ENCODE data around the gene P3H3.
"Not testable (repeated sequence)": the region's sequence is repeated elsewhere in the genome, so short reads cannot be mapped to it uniquely, and the experiment has no call there.

The P3H3 gene

DNA sequence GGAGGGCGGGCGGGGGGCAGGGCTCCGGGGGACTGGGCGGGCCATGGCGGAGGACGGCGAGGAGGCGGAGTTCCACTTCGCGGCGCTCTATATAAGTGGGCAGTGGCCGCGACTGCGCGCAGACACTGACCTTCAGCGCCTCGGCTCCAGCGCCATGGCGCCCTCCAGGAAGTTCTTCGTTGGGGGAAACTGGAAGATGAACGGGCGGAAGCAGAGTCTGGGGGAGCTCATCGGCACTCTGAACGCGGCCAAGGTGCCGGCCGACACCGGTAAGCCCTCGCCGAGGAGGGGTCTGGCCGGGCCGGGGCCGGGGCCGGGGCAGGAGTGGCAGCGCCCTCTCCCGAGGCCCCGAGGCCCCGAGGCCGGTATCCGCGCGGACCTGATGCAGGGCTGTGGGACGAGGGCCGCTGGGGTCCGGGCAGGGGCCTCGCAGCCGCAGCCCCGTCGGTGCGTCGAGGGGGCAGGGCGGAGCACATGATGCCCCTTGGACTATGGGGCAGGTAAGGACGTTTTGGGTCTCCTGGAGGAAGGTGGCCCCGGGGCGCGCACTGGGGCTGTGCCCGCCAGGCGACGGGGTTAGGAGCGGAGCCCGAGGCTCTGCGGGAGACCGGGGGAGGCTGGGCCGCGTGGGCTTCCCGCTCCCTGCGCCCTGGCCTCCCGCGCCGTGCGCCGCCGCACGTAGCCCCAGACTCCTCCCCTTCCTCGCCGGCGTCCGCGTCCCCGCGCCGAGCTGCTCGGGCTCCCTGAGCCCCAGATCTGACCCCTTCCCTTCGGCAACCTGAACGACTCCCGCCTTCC is 39.4 kb downstream of the P3H3 start, which contains the start of gene TPI1:
Gene TPI1 (plus strand): TSS at position 119 of the 798 bp plus-strand sequence. CDS start 36 bp downstream, at position 155.
- DNase-seq = peak; percentile 69

DNA sequence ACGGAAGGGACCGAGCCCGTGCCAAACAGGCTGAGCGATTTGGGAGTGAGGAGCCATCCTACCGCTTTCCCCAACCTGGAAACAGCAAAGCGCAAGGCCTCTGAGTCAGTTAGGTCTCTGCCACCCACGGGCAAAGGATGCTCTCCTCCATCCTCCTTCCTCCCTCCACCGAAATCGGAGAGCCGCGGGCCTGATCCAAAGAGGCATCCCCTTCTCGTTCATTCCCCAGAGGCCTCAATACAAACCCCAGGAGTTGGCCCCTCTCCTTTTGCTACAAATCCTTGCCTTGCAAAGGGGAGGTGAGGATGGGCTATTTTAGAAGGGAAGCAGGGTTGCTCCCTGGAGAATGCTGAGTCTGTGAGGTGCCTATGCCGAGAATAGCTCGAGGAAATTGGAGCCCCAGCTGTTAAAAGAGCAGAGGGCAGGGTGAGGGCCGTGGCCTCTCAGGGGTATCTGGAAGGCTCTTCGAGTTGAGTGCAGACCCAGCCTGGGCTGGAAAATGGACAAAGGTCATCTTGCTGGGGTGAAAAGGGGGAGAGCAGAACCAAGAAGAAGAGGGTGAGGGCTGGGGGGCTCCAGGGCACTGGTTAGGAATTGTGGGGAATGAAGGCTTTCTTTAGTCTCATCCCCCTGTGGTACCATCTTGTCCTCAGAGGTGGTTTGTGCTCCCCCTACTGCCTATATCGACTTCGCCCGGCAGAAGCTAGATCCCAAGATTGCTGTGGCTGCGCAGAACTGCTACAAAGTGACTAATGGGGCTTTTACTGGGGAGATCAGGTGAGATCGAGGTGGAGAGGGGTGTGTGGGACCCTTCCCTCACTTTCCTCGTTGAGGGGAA is 40.2 kb downstream of the P3H3 start:
- no peak for DNase-seq

- peak; percentile 64 for DNase-seq
Measured at GRCh38 chr12:6869049-6870021, 41.1 kb downstream of the P3H3 start.

GRCh38 chr12:6870304-6870703 is 42.1 kb downstream of the P3H3 start:
- DNase-seq = not testable (repeated sequence)

DNA sequence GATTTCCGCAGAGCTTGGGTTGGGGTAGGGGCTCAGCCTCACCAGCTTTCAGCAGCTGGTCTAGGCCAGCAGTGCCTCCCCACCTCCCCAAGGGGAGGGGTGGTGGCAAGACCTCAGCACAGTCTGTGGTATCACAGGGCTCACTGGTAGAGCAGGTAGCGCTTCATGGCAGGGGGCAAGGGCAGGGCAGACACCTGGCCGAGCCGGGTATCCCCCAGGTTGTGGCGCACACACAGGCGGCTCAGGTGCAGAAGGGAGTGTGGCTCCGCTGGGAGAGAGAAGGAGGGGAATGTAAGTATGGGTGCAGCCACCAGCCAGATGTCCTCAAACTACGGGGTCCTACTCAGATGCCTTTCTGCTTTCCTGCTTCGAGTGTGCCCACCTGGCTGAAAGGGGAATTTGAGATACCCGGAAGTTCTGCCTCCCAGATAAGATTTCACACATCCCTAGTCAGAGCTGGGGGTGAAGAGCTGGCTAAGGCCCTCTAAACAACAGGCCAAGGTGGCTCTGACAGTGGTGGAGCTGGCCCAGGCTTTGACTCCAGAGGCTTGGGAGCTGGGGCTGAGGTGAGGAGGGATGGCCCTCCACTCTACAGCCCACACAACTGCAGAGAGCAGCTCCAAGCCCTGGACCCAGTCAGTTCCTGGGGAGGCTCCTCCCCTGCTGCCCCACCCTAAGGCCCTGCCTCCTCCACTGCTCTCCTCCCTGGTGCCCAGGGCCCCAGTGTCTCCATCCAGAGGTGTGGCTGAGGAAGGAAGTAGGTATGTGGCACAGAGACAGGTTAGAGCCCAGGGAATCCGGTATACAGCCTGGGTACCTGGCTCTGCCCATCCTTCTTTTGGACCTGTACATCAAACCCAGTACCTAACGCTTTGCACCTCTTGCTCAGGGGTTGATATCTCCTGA is 43.1 kb downstream of the P3H3 start:
- peak; percentile 21 for DNase-seq

DNA sequence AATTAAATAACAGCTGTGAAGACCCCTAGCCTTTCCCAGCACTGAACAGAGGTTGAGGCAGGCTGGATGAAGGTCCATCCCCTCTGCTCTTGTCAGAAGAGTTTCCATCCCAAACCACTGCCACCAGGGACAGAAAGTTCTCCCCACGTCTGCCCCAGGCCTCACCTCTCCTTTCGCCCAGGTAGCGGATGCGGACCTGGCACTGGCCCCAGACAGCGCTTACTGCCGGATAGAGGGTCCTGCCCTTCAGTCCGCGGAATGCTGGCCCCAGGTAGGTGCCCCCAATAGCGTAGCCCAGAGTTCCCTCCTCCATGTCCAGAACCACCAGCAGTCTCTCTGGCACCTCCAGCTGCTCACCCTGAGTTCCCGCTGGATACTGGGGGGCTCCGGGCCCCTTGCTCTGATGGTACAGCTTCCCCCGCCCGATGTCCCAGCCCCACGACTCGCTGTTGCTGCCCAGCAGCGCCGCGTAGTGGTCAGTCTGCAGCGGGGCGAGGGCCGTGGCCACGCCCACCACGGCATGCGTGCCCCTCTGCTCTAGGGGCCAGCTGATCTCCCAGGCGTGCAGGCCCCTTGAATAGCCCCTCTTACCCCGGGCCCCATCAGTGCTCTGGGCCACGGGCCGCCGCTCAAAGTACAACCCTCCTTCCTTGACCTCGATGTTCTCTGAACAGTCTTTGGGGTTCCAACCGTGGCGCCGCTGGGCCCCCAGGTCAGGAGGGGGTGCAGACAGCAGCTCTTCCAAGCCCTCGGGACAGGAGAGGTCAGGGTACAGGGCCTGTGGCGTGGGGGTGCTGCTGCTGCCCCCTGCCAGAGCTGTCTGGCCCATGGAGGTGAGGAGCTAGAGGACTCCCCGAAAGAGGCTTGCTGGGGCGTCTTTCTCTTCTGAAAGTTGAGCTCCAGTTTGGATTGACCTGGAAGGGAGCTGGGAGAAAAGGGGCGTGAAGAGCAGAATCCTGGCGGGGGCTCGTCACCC is 44.2 kb downstream of the P3H3 start:
- no peak for DNase-seq

DNA sequence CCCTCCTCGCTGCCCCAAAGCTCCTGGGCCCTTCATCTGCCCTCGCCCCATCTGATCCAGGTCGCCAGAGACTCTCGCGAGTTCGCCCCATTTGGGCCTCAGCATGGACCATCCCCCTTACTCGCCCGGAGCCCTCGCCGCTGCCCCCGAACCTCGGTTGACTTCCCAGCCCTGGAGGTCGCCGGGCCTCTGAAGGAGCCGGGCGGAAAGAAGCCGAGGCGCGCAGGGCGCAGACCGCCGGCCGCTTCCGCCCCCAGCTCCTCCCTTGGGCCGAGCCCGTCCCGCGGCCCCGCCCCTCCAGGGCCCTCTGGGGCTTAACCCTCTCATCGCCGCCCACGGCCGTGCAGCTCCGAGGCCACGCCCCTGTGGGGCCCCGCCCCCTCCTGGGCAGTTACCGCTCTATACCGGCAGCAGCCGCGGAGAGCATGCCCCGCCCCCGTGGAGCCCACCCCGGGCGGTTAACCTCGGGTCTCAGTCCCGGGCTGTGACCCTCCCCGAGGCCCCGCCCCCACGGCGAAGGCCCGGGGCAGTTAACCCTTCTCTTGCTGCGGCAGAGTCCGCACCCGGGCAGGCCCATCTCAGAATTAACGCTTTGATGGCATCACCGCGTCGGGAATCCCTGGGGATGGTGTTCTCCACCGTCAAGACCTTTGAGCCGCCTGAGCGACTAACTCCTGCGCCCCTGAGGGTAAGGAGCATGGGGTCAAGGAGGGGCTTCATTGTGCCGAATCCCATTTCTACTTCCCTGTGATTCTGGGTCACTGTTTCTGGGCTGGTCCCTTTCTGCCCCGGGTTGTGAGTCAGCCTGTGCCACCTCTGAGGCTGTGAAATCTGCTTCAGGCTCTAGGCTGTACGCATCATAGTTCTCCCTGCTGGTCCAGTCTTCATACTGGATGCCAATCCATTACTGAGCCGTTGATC is 45.1 kb downstream of the P3H3 start, which contains the start of gene SPSB2:
Gene SPSB2 (minus strand): TSS at position 210 of the 921 bp plus-strand sequence. CDS start 402 bp downstream, outside the sequence.
- peak; percentile 93 for DNase-seq

DNA sequence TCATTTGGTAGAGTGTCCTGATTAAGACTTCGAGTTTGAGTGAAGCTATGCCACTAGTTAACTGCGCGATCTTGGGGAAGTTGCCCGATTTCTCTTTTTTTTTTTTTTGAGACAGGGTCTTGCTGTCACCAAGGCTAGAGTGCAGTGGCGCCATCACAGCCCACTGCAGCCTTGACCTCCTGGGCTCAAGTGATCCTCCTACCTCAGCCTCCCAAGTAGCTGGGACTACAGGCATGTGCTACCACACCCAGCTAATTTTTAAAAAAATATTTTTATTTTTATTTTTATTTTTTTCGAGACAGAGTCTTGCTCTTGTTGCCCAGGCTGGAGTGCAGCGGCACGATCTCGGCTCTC is 45.8 kb downstream of the P3H3 start:
- DNase-seq = not testable (repeated sequence)

GRCh38 chr12:6879824-6880223 is 51.6 kb downstream of the P3H3 start:
- DNase-seq = not testable (repeated sequence)

DNA sequence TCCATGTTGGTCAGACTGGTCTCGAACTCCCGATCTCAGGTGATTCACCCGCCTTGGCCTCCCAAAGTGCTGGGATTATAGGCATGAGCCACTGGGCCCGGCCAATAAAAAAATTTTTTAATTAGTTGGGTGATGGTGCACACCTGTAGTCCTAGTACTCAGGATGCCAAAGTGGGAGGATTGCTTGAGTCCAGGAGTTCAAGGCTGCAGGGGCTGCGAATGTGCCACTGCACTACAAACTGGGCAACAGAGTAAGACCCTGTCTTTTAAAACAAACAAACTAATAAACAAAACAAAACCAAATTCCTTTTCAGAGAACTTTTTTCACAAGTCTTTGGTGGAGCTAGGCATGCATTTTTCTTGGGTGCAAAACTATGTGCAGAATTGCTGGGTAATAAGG is 55.0 kb downstream of the P3H3 start:
- DNase-seq = no peak

DNA sequence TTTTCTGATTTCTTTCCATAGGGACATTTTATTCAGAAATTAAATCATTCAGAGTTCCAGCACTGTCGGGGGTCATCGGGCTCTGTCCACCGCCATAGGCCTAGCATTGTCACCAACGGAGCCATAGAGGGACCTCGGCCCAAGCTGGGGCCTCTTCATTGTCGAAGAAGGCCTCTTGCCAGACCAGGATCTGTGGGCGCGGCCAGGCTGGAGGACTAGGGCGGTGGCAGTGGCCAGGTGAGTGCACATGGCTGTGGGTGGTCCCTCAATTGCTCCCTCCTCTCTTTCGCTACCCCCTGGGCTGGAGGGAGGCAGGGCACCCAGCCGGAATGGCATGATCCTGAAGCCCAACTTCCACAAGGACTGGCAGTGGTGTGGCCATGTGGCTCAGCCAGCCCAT is 55.5 kb downstream of the P3H3 start:
- DNase-seq = no peak

GRCh38 chr12:6884539-6884938 is 56.3 kb downstream of the P3H3 start:
- no peak for DNase-seq

- not testable (repeated sequence) for DNase-seq
Measured at GRCh38 chr12:6886206-6886999, 58.2 kb downstream of the P3H3 start.

DNA sequence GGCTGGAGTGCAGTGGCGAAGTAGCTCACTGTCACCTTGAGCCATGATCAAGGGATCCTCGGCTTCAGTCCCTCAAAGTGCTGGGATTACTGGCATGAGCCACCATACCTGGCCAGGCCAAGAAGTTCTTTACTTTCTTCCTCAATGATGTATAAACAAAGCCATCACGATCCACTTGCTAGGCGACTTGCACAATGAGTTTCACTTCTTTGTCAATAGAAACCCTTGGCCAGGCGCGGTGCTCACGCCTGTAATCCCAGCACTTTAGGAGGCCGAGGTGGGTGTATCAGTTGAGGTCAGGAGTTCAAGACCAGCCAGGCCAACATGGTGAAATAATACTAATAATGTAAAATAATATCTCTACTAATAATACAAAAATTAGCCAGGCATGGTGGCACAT is 59.3 kb downstream of the P3H3 start:
- DNase-seq = no peak

DNA sequence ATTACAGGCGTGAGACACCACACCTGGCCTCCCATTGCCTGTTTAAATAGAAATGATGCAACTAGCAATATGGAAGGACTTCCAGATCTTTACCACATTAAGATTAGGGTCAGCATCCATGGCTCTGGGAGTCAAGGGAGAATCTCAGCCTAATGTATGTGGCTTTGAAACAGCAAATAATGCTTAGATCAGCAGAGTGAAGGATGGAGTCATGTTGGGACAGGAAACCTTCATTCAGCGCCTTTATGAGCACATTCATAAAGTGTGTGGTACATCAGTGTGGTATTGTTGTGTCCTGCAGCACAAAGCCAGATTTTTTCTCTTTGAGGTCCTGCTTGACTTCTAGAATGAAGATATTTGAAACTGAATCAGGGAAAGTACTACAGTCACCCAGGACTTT is 60.2 kb downstream of the P3H3 start:
- no peak for DNase-seq

- not testable (repeated sequence) for DNase-seq
Measured at GRCh38 chr12:6888794-6889193, 60.6 kb downstream of the P3H3 start.
